HepG2 (cell line): Measurements from ENCODE around the gene PRM2. TPM values are rescaled to one million over a fixed set of nuclear protein-coding genes. Genes with fewer than 3 reads are reported as not detected.
A peak's percentile ranks its signal among the peaks of the same experiment; 100 is the strongest.

Source experiments
- ARNTL ChIP-seq: sonication (generic); formaldehyde crosslinking; IDR thresholded peaks from 2 replicates; pipeline ENCODE4 v1.4.0; 2020; ENCODE audit warnings: mild to moderate bottlenecking, missing genetic modification reagents
- FOXA1 ChIP-seq, 2 experiments: fragments of 450-650 bp in 1 of 2; sonication (generic) in 1 of 2; formaldehyde crosslinking in 1 of 2; IDR thresholded peaks; 2 replicates each; pipeline versions ENCODE4 v1.4.0 to v1.6.1; 2016 to 2020; ENCODE audit warnings: missing genetic modification reagents in 1 of 2
- HMGXB4 ChIP-seq, 2 experiments: sonication (generic) in 1 of 2; formaldehyde crosslinking in 1 of 2; IDR thresholded peaks; 2 replicates each; pipeline versions ENCODE4 v1.4.0 to v1.6.1; 2018 to 2020; ENCODE audit warnings: missing genetic modification reagents in 2 of 2, borderline replicate concordance in 1 of 2, low read depth in 1 of 2, mild to moderate bottlenecking in 1 of 2, missing biosample characterization in 1 of 2
- MAF1 ChIP-seq: sonication (generic); formaldehyde crosslinking; IDR thresholded peaks from 2 replicates; pipeline ENCODE4 v1.5.0; 2020; ENCODE audit warnings: missing genetic modification reagents, borderline replicate concordance
- MBNL3 ChIP-seq: fragments of 250-450 bp; sonication (Bioruptor Pico); conservative IDR thresholded peaks from 2 replicates; pipeline ENCODE4 v1.8.0; 2022; ENCODE audit warnings: mild to moderate bottlenecking, inconsistent platforms
- MXD4 ChIP-seq: IDR thresholded peaks from 2 replicates; pipeline ENCODE4 v1.6.1; 2016; ENCODE audit warnings: mild to moderate bottlenecking, missing biosample characterization, missing genetic modification reagents
- PHB2 ChIP-seq: fragments of 450-650 bp; IDR thresholded peaks from 2 replicates; pipeline ENCODE4 v1.6.1; 2018; ENCODE audit not compliant: partially characterized antibody
- PHF5A ChIP-seq: IDR thresholded peaks from one replicate; pipeline ENCODE4 v1.6.1; 2018; ENCODE audit warnings: low read depth, missing genetic modification reagents; ENCODE audit not compliant: unreplicated experiment
- POGK ChIP-seq: sonication (generic); formaldehyde crosslinking; conservative IDR thresholded peaks from 2 replicates; pipeline ENCODE4 v1.8.0; 2022; ENCODE audit warnings: mild to moderate bottlenecking, moderate library complexity, missing genetic modification reagents
- RBM39 ChIP-seq: fragments of 200-400 bp; formaldehyde crosslinking; IDR thresholded peaks from one replicate; pipeline ENCODE4 v1.6.1; 2018; ENCODE audit warnings: antibody characterized with exemption, mild to moderate bottlenecking, low read depth, low read length; ENCODE audit not compliant: poor library complexity, severe bottlenecking
- RERE ChIP-seq: IDR thresholded peaks from 2 replicates; pipeline ENCODE4 v1.6.1; 2016; ENCODE audit warnings: low read depth, missing genetic modification reagents, missing compliant biosample characterization
- SAP130 ChIP-seq: IDR thresholded peaks from 2 replicates; pipeline ENCODE4 v1.6.1; 2016; ENCODE audit warnings: low read depth
- SOX6 ChIP-seq, 2 experiments: fragments of 450-650 bp in 1 of 2; sonication (generic) in 1 of 2; formaldehyde crosslinking in 1 of 2; IDR thresholded peaks; 2 replicates each; pipeline versions ENCODE4 v1.4.0 to v1.6.1; 2017 to 2020; ENCODE audit warnings: antibody characterized with exemption in 1 of 2, mild to moderate bottlenecking in 1 of 2, missing genetic modification reagents in 1 of 2
- WIZ ChIP-seq: sonication (generic); formaldehyde crosslinking; IDR thresholded peaks from 2 replicates; pipeline ENCODE4 v1.5.1; 2020; ENCODE audit warnings: mild to moderate bottlenecking, missing genetic modification reagents
- ZNF225 ChIP-seq: sonication (generic); formaldehyde crosslinking; IDR thresholded peaks from 2 replicates; pipeline ENCODE4 v1.4.0; 2020; ENCODE audit warnings: mild to moderate bottlenecking, missing genetic modification reagents
- ZNF589 ChIP-seq: sonication (generic); formaldehyde crosslinking; conservative IDR thresholded peaks from 2 replicates; pipeline ENCODE4 v1.8.0; 2022; ENCODE audit warnings: mild to moderate bottlenecking, moderate library complexity, missing genetic modification reagents
- ZNF768 ChIP-seq: sonication (generic); formaldehyde crosslinking; IDR thresholded peaks from 2 replicates; pipeline ENCODE4 v1.4.0; 2020; ENCODE audit warnings: missing genetic modification reagents
- ZNF790 ChIP-seq: sonication (generic); formaldehyde crosslinking; IDR thresholded peaks from 2 replicates; pipeline ENCODE4 v1.8.0; 2022; ENCODE audit warnings: missing genetic modification reagents, mild to moderate bottlenecking, borderline replicate concordance
- polyA plus RNA-seq, 8 experiments: library from polyadenylated mRNA; depleted of rRNA in 3 of 8; stranded (reverse) in 7 of 8; unstranded in 1 of 8; fragments of >200 nt; fragmentation: Illumina TruSeq in 4 of 8; extraction: Trizol in 4 of 8; gene quantifications; 2 replicates each; pipeline versions ENCODE4 v1.2.1 to v1.2.3, GENCODE V29; 2011 to 2016; ENCODE audit warnings: low read depth in 4 of 8, missing spikeins in 1 of 8, mixed read lengths in 1 of 8; ENCODE audit not compliant: insufficient read depth in 1 of 8
- total RNA-seq, 5 experiments: library from RNA; depleted of rRNA; stranded (reverse); fragments of >200 nt; fragmentation: Illumina TruSeq; extraction: Trizol; gene quantifications; 2 replicates each; pipeline ENCODE4 v1.2.3, GENCODE V29; 2016; ENCODE audit warnings: low read depth in 1 of 5

Gene PRM2
- total and polyA plus RNA-seq, 2 of the 13 experiments (the other 11 are each of a cell fraction or from before 2014, with no cell fraction given) = 0.54 TPM; not detected in 1

- no peak for TF ChIP-seq RERE
- no peak for TF ChIP-seq FOXA1 (IDR thresholded peaks at IDR 0.05)
- 0 out of 2 replicates have a peak, but pooled peaks have one; percentile 33 for TF ChIP-seq FOXA1 (CRISPR knock-in tag; IDR thresholded peaks at IDR 0.05)
- no peak for TF ChIP-seq PHB2
- no peak for TF ChIP-seq SOX6 (IDR thresholded peaks at IDR 0.05)
- TF ChIP-seq SOX6 (CRISPR knock-in tag; IDR thresholded peaks at IDR 0.05) = no peak
- TF ChIP-seq ZNF225 (CRISPR knock-in tag) = no peak
- TF ChIP-seq MBNL3 = no peak
- peak; percentile 82; the same call in 1 of the 2 replicates for TF ChIP-seq POGK (CRISPR knock-in tag)
- TF ChIP-seq RBM39 = peak; percentile 74
- no peak for TF ChIP-seq PHF5A
- peak; percentile 72 for TF ChIP-seq ZNF768
- TF ChIP-seq SAP130 (CRISPR knock-in tag) = peak; percentile 64; the same call in 1 of the 2 replicates
- TF ChIP-seq WIZ (CRISPR knock-in tag) = 0 out of 2 replicates have a peak, but pooled peaks have one; percentile 49
- no peak for TF ChIP-seq ZNF790 (CRISPR knock-in tag)
- TF ChIP-seq ZNF589 (CRISPR knock-in tag) = no peak; the same call in 1 of the 2 replicates
- TF ChIP-seq ARNTL (CRISPR knock-in tag) = no peak
- no peak for TF ChIP-seq MXD4 (CRISPR knock-in tag)
- peak; percentile 18 to 33; a peak in 1 of 4 replicates for TF ChIP-seq HMGXB4 (CRISPR knock-in tag; IDR thresholded peaks at IDR 0.05; ENCODE audit: borderline replicate concordance in 1 of 2, low read depth in 1 of 2)
- TF ChIP-seq MAF1 (CRISPR knock-in tag) = 0 out of 2 replicates have a peak, but pooled peaks have one; percentile 20
Observed at GRCh38 chr16:11308493-11309283, 32.4 kb upstream of the PRM2 start (continued).
